Skeletal muscle satellite cell (primary cell): ENCODE data around the gene CCDC24.

ENCODE experiments used
- H3K27me3 ChIP-seq: 2 replicates; pipeline ENCODE4 v1.7.0; 2013; ENCODE audit warnings: low read length; ENCODE audit not compliant: control insufficient read depth, insufficient read depth
- H3K36me3 ChIP-seq: 2 replicates; pipeline ENCODE4 v1.7.0; 2013; ENCODE audit warnings: mild to moderate bottlenecking, control low read depth, low read length; ENCODE audit not compliant: insufficient read depth
- H3K4me1 ChIP-seq: 2 replicates; pipeline ENCODE4 v1.7.0; 2013; ENCODE audit warnings: low read length; ENCODE audit not compliant: control insufficient read depth, insufficient read depth
- H3K4me2 ChIP-seq: 2 replicates; pipeline ENCODE4 v1.7.0; 2013; ENCODE audit warnings: mild to moderate bottlenecking, low read length
- H3K4me3 ChIP-seq: 2 replicates; pipeline ENCODE4 v1.7.0; 2013; ENCODE audit warnings: low read length
- H3K9ac ChIP-seq: 2 replicates; pipeline ENCODE4 v1.7.0; 2013; ENCODE audit warnings: mild to moderate bottlenecking, low read depth, low read length, moderate library complexity
- H3K9me3 ChIP-seq: replicated peaks from 2 replicates; pipeline ENCODE4 v1.7.0; 2013; ENCODE audit warnings: mild to moderate bottlenecking, control low read depth, low read length

The CCDC24 gene

GRCh38 chr1:43965316-43965715 is 26.1 kb upstream of the CCDC24 start:
- Histone ChIP-seq H3K4me3 (no peak overlapping the region), H3K9me3 (no peaks in the 10 kb centered on the region), H3K9ac (no peak overlapping the region), H3K4me2 (no peak overlapping the region), H3K36me3 (peaks cover 36% of the 10 kb centered on the region), H3K27me3 (no peaks in the 10 kb centered on the region), H3K4me1 (no peaks in the 10 kb centered on the region)

- Histone ChIP-seq H3K4me2 (no peak overlapping the region), H3K4me3 (no peak overlapping the region), H3K9ac (no peak overlapping the region), H3K36me3 (peaks cover 31% of the 10 kb centered on the region), H3K4me1 (peaks cover 6% of the 10 kb centered on the region), H3K9me3 (no peaks in the 10 kb centered on the region), H3K27me3 (no peaks in the 10 kb centered on the region)
Observed at GRCh38 chr1:43968348-43968948, 23.0 kb upstream of the CCDC24 start.

GRCh38 chr1:43969416-43969745 is 22.0 kb upstream of the CCDC24 start:
- Histone ChIP-seq H3K27me3 (no peaks in the 10 kb centered on the region), H3K4me1 (peaks cover 12% of the 10 kb centered on the region), H3K4me2 (peak overlapping the region; percentile 71), H3K36me3 (peaks cover 23% of the 10 kb centered on the region), H3K9me3 (no peaks in the 10 kb centered on the region), H3K4me3 (peak overlapping the region; percentile 49), H3K9ac (no peak overlapping the region)

DNA sequence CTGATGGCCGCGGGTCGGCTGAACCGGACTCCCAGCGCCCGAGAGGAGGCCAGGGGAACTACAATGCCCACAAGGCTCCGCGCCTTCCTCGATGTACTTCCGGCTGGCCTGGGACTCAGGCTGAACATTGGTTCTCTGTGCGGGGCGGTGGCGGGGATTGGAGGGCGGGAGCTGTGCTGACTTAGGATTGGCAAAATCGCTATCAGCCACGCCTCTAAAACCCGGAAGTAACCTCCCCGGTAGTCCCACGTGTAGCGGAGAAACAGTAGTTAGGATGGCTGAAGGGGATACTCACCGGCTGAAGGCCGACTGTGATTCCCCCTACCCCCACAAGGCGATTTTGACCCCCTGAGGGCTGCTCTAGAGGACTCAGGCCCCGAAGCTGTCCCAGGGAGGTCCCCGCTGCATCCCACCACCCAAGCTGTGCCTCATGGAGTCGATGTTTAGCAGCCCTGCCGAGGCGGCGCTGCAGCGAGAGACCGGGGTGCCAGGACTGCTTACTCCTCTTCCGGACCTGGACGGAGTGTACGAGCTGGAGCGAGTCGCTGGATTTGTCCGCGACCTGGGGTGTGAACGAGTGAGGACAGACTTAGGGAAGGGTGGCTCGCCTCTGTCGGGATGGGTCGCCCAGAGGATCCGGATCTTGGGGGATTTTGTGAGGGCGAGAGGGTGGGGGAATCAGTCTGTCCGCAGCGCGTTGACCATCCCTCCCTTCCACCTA is 21.5 kb upstream of the CCDC24 start, which contains the start of gene DPH2:
TSS of gene DPH2 (plus strand) at position 265 of the 721 bp plus-strand sequence. CDS start at position 431, 166 bp downstream.
- peak within 1 kb of the TSS; percentile 87 for H3K9ac ChIP-seq
- H3K4me2 ChIP-seq, result peak within 1 kb of the TSS; percentile 89
- peak within 1 kb of the TSS; percentile 91 for H3K4me3 ChIP-seq
- no peaks in the 10 kb centered on the region for H3K27me3 ChIP-seq
- peaks cover 14% of the 10 kb centered on the region for H3K4me1 ChIP-seq
- H3K9me3 ChIP-seq, result no peaks in the 10 kb centered on the region
- H3K36me3 ChIP-seq, result peaks cover 19% of the 10 kb centered on the region

DNA sequence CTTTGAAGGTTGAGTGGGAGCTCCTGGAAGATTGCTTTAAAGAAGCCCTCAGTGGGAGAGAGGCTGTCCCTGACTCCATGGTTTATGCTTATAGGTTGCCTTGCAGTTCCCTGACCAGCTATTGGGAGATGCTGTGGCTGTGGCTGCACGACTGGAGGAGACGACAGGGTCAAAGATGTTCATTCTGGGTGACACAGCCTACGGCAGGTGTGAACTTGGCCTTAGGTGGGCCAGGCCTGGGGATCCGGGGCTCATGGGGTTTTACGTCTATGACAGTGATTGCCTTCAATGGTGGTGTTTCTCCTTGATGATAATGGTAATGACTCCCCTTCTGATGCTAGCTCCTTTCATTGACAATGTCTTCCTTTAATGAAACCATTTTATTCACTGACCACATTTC is 20.9 kb upstream of the CCDC24 start:
- H3K4me3 ChIP-seq, result peak overlapping the region; percentile 91
- peak overlapping the region; percentile 89 for H3K4me2 ChIP-seq
- H3K9me3 ChIP-seq, result no peaks in the 10 kb centered on the region
- peak overlapping the region; percentile 87 for H3K9ac ChIP-seq
- H3K27me3 ChIP-seq, result no peaks in the 10 kb centered on the region
- peaks cover 14% of the 10 kb centered on the region for H3K4me1 ChIP-seq
- peaks cover 19% of the 10 kb centered on the region for H3K36me3 ChIP-seq

GRCh38 chr1:43970911-43971310 is 20.5 kb upstream of the CCDC24 start:
- H3K4me3 ChIP-seq, result peak overlapping the region; percentile 91
- no peaks in the 10 kb centered on the region for H3K9me3 ChIP-seq
- H3K9ac ChIP-seq, result no peak overlapping the region
- H3K36me3 ChIP-seq, result peaks cover 19% of the 10 kb centered on the region
- peaks cover 16% of the 10 kb centered on the region for H3K4me1 ChIP-seq
- H3K27me3 ChIP-seq, result no peaks in the 10 kb centered on the region
- H3K4me2 ChIP-seq, result peak overlapping the region; percentile 89

- Histone ChIP-seq H3K27me3 (no peaks in the 10 kb centered on the region), H3K4me3 (no peak overlapping the region), H3K9ac (no peak overlapping the region), H3K9me3 (no peaks in the 10 kb centered on the region), H3K36me3 (peaks cover 22% of the 10 kb centered on the region), H3K4me2 (no peak overlapping the region), H3K4me1 (peaks cover 22% of the 10 kb centered on the region)
Observed at GRCh38 chr1:43971336-43971980, 19.9 kb upstream of the CCDC24 start.

DNA sequence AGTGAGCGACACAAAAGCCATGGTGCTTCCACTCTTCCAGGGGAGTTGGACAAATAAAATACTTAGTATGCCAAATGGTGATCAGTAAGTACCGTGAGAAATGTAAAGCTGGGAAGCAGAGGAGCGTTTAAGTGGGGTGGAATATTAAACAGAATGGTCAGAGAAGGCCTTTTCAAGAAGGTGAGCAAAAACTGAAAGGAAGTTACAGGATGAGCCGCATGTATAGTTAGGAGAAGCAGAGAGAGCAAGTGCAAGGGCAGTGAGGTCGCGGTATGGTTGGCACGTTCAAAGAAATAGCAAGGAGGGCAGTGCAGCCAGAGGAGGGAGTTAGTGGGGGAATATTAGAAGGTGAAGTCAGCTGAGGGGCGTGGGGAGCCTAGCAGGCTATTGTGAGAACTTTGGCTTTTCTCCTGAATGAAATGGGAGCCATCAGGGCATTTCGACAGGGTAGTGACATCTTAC is 17.4 kb upstream of the CCDC24 start:
- Histone ChIP-seq H3K27me3 (no peaks in the 10 kb centered on the region), H3K4me3 (peak overlapping the region; percentile 97), H3K4me1 (peaks cover 39% of the 10 kb centered on the region), H3K4me2 (peak overlapping the region; percentile 100), H3K9me3 (no peaks in the 10 kb centered on the region), H3K9ac (peak overlapping the region; percentile 96), H3K36me3 (peaks cover 37% of the 10 kb centered on the region)

DNA sequence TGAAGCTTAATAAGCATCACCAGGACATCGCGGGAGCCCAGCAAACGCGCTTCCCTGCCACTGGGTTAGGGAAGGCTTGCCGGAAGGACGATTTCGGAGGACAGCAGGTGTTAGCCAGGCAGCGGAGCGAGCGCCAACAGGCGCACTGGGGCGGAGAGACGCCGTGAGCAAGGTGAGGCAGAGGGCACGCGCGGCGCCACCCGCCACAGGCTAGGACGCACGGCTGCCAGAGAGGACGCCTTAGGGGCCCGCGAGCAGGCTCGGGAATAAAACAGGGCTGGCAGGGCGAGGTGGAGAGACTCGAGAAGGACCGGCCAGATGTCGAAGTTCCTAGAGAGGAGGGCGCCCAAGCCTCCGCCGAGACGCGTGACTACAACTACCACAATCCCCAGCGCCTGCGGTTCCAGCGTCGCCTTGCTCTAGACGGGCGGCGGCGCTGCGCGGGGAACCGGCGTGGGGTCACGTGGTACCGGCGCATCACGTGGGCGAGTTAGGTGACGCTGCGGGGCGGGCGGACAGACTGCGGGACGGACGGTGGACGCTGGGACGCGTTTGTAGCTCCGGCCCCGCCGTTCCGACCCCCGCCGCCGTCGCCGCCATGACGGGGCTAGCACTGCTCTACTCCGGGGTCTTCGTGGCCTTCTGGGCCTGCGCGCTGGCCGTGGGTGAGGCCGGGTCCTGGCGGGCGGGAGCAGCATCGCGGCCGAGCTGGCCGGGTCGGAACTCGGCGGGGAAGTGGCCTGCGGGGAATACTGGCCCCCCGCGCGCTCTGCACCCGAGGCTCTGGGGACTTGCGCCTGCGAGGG is 16.8 kb upstream of the CCDC24 start, which contains the start of gene ATP6V0B:
TSS of gene ATP6V0B (plus strand) at position 518 of the 806 bp plus-strand sequence. CDS start at position 599, 81 bp downstream.
- Histone ChIP-seq H3K4me3 (peak within 1 kb of the TSS; percentile 97), H3K9ac (peak within 1 kb of the TSS; percentile 96), H3K4me2 (peak within 1 kb of the TSS; percentile 100), H3K36me3 (peaks cover 37% of the 10 kb centered on the region), H3K4me1 (peaks cover 39% of the 10 kb centered on the region), H3K27me3 (no peaks in the 10 kb centered on the region), H3K9me3 (no peaks in the 10 kb centered on the region)

- Histone ChIP-seq H3K4me2 (peak overlapping the region; percentile 100), H3K27me3 (no peaks in the 10 kb centered on the region), H3K9me3 (no peaks in the 10 kb centered on the region), H3K4me3 (peak overlapping the region; percentile 97), H3K9ac (peak overlapping the region; percentile 96), H3K36me3 (peaks cover 37% of the 10 kb centered on the region), H3K4me1 (peaks cover 46% of the 10 kb centered on the region)
Observed at GRCh38 chr1:43975249-43975961, 16.0 kb upstream of the CCDC24 start.
